Measurements from ENCODE around the gene PMEPA1.

The PMEPA1 gene

GRCh38 chr20:57691699-57692098 is 18.1 kb downstream of the PMEPA1 start:
- no peak for DNase-seq

GRCh38 chr20:57690525-57690924 is 19.3 kb downstream of the PMEPA1 start:
- DNase-seq = no peak

DNA sequence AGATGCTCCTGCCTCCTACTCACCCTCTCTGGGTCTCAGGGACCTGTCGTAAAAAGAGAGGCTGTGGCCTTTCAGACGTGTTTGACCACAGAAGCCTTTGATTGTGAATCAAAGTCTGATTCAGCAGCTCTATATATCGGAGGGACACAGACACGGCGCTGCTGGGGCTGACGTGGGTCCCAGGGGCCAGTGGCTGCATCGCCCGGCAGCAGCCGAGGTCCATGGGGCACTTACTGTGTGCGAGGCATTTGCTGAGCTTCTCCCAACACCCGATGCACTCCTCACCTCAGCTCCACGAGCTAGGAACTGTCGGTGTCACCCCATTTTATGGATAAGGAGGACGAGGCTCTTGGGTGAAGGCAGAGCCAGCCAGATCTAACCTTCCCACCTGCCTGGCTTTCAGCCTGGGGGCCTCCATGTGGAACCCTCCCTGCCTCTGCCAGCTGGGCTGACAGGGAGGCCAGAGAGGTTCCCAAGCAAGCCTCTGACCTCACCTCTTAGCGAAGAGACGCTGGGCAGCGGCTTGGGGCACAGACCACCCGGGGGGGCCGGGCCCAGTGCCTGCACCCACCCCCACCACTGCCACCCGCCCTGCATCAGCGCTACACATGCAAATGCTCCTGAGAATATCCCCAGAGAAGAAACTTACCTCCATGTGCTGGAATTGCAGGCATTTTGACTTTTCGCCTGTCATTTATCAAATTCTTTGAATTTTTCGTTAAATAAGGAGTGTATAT is 19.9 kb downstream of the PMEPA1 start:
- no peak for DNase-seq

DNA sequence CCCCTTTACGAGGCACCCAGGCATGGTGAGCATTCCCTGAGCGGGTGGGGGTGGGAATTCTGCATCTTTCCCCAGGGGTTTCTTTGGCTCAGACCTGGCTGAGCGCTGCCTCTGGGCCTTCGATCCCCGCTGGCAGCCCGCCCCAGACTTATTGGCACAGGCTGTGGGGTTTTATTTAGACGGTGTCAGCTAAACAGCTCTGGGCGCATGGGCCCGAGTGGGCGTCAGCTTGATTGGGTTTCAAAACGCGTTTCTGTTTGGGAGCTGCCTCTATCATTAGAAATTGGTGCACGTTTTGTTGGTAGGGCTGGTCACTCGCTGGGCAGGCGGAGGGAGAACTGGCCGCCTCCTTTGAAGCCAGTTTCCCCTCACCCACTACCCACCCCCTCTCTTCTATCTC is 21.0 kb downstream of the PMEPA1 start:
- DNase-seq = no peak

- DNase-seq = no peak
Observed at GRCh38 chr20:57688295-57688694, 21.5 kb downstream of the PMEPA1 start.

GRCh38 chr20:57686931-57687652 is 22.7 kb downstream of the PMEPA1 start:
- no peak for DNase-seq

GRCh38 chr20:57685146-57685758 is 24.6 kb downstream of the PMEPA1 start:
- DNase-seq = no peak

GRCh38 chr20:57684808-57685140 is 25.0 kb downstream of the PMEPA1 start:
- DNase-seq = no peak

DNA sequence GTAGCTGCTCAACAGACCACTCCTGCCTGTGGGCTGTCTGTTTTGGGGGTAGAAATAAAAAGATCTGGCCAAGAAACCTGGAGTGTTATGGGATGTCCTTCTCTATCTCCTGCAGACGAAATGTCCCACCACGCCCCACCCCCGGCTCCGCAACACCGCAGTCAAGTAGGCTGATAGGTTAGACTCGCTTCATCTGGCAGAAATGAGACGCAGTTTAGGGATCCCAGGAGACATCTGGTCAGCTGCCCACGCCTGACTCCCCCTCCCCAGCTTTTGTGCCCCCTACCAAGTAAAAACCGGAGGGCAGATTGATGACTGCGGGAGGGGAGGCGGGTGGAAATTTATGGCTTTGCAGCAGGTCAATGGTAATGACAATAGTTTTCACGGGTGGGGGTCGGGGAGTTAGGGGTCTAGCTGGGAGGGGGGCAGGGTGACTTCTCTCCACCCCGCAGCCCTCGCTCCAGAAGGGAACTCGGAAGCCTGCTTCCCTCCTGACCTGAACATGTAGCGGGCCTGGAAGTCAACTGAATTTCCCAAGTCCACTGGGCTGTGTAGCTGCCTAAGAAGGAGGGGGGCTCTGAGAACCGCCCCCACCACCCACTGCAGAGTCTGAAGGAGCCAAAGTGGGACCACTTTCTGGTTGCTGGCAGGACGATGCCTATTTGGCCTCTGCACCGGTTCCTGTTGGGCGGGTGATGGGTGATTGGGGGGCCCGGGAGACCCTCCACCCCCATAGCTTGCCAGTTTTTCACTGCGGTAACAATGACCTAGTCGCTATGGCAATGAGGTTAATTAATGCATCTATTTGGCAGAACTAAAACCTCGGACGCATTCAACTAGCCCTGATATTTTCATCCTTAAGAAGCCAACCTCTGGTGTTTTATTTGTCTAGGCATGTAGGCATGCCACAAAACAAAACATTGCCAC is 25.7 kb downstream of the PMEPA1 start:
- DNase-seq = no peak

DNA sequence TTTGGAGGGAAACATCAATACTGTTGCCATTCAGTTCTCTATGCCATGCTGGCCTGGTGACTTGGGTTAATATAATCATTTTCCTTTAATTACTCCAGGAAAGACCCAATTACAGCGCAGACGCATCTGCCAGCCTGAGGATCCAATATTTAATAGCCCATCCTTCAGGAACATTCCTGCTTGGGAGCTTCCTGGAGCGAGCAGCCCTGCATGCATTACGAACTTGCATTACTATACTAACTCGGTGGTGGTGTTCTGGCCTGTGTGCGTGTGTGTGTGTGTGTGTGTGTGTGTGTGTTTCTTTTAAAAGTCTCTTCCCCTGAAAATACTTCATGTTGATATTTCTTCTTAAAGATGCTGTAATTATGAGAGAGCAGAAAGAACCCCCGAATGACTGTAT is 26.5 kb downstream of the PMEPA1 start:
- DNase-seq = no peak

DNA sequence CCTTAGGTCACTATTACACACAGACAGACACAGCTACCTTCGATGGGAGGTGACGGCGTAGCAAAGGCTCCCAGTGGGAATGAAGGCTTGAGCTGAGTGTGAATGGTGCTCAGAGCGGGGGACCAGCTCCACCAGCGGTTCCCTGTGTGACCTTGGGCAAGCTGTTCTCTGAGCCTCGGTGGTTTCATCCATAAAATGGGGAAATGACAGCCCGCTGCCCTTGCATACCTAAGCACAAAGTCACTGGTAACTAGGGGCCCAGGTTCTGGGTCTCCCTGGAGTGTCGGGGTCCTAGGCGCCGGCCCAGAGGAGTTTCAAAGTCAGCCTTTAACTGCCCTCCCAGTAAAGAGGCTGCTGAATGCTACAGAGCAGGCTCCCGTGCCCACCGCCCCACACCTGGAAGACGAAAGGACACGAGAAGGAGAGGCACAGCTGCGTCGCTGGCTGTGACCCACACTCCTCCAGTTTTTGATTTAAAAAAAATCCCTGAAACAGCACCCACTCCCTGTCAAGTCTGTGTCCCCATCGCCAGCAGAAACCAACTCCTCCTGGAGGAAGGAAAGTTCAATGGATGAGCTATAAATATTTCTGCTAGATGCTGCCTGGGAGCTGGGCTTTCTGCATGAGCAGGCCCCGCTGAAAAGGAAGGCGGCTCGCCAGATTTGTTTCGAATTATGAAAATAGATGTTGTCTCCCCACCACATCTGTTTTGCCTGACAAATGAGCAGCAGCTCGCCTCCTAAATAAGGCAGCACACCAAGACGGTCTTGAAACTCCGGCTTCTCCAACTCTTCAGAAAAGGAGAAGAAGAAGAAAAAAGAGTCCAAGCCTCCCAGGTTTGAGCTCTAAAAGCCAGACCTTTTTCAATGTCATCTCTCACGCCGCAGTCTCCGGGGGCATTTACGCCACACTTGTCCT is 27.4 kb downstream of the PMEPA1 start:
- DNase-seq = no peak

DNA sequence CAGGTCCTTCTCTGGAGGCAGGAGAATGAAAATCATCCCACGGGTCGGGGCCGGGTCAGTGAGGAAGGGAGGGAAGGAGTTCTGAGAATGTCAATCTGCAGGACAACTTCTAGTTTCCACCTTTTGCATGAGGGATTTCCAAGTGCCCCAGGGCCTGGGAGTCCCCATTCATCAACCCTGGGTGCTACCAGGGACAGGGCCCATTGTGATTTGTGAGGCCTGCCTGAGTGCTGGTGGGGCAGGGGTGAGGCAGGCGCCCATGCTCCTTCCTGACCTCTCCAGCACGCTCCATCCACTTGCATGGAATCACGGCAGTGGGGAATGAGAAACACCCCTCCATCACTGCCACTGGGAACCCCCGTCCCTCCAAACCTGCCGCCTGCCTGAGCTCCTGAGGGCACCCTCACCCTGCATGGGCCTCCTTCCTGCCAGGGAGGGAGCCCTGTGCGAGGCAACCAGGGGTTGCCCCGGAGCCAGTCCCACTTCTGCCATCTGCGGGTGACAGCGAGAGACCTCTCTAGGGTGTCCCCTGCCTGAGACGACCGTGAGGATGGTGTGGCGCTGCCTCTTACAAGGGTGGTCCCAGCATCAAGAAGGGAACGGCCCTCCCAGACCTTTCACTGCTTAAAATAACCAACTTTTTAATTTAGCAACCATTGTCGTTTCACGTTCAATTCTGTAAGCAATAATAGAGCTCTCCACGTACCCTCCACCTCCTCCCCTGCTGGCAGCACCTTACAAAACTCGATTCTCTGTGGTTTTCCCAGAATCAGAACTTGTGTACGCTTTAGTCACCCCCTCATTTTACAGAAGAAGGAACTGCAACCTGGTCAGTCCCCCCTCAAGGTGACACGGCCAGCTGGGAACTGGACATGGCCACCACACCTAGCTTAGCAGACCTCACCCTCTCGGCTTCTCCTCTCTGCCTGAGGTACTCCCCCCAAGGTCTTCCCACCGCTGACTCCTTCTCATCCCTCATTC is 28.6 kb downstream of the PMEPA1 start:
- no peak for DNase-seq

GRCh38 chr20:57680131-57680716 is 29.6 kb downstream of the PMEPA1 start:
- DNase-seq = no peak

GRCh38 chr20:57679113-57679512 is 30.7 kb downstream of the PMEPA1 start:
- DNase-seq = no peak

- no peak for DNase-seq
Observed at GRCh38 chr20:57678340-57678739, 31.5 kb downstream of the PMEPA1 start.

- no peak for DNase-seq
Observed at GRCh38 chr20:57677584-57677982, 32.2 kb downstream of the PMEPA1 start.

- DNase-seq = no peak
Observed at GRCh38 chr20:57676589-57677583, 32.9 kb downstream of the PMEPA1 start.

- DNase-seq = no peak
Observed at GRCh38 chr20:57675773-57676172, 34.0 kb downstream of the PMEPA1 start.

DNA sequence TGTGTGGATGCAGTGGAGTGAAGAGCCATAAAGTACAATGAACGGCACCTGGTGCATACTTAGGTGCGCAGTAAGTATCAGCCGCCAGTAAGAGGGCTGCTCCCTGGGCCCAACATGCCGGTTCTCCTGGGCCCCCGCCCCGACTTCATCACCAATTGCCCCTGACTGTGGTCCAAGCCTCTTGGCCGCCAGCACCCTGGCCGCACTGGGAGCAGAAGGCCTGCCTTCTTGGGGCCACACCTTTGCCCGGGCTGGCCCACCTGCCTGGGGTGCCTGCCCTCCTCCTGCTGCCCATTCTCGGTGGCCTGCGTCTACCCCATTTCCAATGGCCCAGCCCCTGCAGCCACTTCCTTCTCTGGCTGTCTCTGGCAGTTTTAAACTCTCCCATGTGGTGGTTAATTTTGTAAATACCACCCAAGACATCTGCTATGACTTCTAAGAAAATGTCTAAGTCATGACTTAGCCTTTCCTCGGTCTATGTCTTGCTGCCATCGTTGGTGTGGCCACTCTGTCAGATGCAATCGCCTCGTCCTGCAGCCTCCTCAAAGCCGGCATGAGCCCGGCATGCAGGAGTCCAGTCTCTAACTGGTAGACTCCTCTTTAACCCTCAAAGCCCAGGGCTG is 36.8 kb downstream of the PMEPA1 start:
- DNase-seq = no peak

Measured in activated CD4-positive, alpha-beta T cell treated with anti-CD3 and anti-CD28 coated beads, Interleukin-2, Interleukin-6, amounts not matched to agents 100 ng/mL and 50 ng/mL, durations not matched to agents 16 hours and 8 hours (primary cell).